Measurements from ENCODE around the gene ZNF70.

The ZNF70 gene

DNA sequence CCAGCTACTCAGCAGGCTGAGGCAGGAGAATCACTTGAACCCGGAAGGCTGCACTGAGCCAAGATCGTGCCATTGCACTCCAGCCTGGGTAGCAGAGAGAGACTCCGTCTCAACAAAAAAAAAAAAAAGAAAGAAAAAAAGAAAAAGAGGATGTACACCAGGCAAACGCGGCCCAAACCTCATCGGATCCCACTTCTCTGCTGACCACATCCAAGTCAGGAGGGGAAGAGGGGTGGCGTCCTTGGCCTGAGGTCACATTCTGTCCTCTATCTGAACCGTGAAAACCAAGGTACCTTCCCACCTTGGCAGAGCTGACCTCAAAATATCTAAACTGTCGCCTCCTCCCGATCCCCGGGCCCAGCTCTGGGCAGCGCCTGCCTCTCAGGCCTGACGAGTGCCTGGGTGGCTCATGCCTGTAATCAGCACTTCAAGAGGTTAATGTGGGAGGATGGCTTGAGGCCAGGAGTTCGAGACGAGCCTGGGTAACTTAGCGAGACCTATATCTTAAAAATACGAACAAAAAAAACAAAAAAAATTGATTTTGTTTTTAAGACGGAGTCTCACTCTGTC, 35.0 kb downstream of the ZNF70 start:
- no peak for DNase-seq

DNA sequence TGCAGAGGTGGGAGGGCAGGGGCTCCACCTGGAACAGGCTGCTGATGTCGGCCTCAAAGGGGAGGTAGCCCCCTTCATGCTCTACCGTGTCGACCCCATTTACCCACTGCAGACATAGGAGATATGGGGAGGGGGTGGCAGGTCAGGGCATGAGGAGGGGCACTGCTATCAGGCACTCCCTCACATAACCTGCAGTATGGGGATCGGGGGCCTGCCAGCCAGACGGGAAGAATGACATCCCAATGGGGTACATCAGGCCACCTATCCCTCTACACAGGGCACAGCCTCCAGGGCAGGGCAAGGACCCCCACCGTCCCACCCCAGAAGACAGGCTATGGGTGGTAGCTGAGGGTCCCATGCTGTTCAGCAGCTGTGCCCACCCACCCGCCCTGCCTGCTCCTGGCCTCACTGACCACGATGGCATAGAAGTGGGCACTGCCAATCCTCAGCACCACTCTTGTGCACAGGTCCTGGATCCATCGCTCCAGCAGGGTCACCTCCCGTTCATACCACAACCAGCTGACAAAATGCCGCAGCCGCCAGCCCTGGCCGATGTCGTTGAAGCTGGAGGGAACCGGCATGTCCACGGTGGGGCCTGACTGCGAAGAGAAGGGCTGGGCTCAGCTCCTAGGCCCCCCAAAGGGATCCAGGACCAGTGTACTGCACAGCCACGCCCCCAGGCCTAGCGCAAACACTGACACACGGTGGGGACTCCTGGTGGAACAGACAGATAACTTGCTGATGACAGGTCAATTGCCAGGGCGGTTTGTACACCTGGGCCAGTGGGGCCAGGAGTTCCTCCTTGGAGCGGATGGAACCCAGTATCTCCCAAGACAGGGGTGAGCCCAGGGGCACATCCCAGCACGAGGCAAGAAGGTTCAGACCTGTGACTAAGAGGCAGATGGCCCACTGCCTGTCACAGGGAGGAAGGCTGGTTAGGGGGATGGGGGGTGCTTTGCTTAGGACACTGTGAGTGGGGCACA, 36.0 kb downstream of the ZNF70 start:
- DNase-seq: no peak

GRCh38 chr22:23713696-23714595, 37.0 kb downstream of the ZNF70 start:
- no peak for DNase-seq

DNA sequence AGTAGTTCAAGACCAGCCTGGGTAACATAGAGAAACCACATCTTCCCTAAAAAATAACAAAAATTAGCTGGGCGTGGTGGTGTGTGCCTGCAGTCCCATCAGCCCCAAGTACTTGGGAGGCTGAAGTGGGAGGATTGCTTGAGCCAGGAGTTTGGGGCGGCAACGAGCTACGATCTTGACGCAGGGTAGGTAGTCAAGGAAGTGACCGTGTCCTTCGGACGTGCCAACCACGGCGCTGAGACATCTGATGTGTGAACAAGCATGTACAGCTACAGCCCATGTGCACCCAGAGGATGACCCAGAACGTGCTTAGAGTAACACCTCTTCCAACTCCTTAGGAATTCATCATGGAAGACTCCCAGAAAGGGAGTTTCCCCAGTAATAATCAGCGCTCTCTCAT, 38.7 kb downstream of the ZNF70 start:
- DNase-seq: no peak

DNA sequence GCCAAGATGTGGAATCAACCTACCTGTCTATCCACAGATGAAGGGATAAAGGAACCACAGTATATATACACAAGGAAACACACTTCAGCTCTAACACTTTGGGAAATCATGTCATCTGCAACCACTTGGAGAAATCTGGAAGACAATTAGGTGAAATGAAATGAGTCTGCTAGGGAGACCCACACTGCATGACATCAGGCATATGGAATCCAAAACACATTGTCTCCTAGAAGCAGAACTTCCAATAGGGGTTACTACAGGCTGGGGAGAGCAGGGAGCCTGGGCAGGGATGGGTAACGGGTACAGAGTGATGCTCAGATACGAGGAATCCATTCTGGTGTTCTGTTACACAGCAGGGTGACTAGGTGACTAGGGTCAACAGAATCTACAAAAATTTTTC, 41.8 kb downstream of the ZNF70 start:
- no peak for DNase-seq

DNA sequence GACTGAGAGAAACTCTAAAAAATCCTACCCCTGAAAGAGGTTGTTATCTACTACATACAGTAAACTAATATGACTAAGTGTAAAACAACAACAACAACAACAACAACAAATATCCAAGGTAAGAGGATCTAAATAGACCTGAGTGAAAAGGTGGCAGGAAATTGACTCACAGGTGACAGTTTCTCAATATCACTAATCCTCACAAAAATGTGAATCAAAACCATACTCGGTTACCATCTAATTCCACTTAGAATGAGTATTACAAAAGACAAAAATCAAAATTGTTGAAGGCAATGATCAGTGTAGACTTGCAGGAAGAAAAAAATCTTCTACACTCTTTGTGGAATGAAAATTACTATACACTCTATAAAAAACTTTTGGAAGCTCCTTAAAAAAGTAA, 42.6 kb downstream of the ZNF70 start:
- no peak for DNase-seq

GRCh38 chr22:23705358-23705757, 45.6 kb downstream of the ZNF70 start:
- DNase-seq: no peak

DNA sequence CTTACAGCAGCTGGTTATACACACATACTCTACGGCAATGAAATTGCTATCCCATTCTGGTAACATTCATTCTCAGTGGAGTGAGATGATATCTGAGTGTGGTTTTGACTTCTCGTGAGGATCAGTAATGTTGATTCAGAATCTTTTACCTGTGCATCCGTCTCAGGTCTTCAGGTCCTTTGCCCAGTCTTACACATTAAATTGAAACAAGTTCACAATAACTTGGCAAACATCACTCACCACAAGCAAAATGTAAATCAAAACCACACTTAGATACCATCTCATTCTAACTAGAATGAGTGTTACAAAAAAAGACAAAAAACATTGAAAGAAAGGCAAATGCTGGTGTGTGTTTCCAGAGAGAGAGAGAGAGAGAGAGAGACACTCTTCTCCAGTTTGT, 46.1 kb downstream of the ZNF70 start:
- no peak for DNase-seq

DNA sequence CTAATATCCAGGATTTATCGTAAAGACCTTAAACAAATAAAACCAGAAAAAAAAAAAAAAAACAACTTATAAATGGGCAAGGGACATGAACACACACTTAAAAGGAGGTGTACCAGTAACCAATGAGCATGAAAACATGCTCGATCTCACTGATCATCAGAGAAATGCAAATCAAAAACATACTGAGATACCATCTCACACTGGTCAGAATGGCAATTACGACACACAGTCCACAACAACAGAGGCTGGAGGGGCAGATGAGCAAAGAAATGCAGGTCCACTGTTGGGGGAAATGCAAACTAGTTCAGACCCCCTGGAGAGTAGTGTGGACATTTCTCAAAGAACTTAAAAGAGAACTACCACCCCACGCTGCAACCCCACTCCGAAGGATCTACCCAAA, 46.9 kb downstream of the ZNF70 start:
- DNase-seq: no peak

DNA sequence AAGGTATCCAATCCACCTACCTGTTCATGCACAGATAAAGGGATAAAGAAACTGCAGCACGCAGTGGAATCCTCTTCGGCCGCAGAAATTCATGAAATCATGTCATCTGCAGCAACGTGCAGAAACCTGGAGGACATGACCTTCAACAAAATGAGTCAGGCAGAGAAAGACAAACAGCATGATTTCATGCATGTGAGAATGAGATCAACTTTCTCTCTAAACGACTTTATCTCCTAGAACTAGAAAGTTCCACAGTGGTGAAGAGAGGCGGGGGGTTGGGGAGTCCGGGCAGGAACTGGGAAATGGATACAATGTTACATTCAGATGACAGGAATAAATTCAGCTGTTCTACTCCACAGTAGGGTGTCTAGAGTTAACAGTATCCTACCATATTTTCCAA, 50.2 kb downstream of the ZNF70 start:
- DNase-seq: no peak

DNA sequence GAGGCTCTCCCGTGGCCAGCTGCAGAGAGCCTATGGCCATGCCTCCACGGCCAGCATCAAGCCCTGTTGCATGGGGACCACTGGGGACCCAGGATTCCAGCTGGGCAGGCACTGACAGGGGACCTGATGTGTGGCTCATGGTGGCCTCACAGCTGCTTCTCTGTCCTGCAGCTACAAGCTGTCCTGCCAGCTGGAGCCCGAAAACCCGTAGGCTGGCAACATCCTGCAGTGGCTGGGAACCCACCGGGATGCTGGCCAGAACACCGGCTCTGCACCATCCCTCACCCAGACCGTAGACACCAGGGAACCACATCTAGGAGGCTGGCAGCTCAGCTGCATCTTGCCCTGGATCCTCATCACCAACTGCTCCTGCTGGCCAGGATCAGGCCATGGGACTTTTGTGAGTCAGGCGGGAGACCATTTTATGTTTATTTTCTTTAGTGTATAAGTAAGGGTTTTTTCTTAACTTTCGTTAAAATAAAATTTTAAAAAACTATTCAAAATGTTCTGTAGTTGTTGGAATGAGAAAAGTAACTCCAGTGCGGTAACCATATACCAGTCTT, 52.2 kb downstream of the ZNF70 start:
- DNase-seq: no peak

GRCh38 chr22:23698094-23698493, 52.8 kb downstream of the ZNF70 start:
- DNase-seq: no peak

- no peak for DNase-seq
Measured at GRCh38 chr22:23697031-23697970, 53.6 kb downstream of the ZNF70 start.

DNA sequence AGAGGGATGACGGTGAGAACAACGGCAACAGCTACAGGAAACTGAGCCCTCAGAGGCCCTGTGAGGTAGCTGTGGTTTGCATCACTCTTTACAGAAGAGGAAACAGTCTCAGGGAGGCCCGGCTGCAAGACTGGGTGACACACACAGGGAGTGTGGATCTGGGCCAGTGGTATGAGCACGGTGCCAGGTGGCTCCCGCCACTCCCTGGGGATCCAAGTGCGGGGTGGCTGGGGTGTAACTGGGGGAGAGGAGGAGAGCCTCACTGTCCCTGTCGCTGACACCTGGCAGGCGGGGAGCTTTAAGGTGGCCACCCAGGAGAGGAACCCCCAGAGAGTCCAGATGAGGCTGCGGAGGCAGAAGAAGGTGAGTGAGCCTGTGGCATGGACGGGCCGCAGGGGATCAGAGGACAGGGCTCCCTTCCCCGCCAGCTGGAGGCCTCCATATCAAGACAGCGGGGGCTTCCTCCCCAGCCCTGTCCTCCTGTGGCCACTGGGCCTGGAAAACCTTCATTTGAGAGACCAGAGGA, 54.5 kb downstream of the ZNF70 start:
- no peak for DNase-seq

DNA sequence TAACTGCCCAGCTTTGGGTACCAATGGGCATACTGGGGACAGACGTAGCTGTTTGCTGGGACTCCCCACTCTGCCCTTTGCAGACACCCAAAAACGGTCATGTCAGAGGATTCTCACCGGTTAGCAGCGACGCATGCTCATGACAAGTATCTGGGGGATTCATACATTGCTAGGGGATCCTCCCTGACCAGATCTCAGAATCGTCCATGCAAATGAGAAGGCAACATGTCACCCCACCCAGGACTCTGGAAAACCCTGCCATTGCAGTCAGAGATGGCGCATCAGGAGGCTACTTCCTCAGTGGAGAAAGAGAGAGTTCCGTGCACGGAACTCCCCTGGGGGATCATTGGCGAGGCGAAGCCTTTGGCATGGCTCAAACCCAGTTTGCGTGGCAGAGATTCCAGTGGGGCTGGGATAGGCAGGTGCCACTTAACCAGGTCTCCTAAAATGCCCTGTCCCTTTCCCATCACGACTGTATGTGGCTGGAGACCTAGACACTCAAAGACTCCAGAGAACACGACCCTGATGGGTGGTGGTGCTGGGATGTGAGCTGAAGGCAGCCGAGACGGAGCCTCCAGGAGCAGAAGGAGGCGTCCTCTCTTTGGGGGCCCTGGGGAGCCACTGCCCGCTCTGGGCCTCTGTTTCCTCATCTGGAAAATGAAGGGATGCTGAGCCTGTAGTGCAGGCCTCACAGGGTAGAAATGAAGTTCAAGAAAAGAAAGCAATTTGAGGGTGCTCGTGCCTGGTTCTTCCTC, 55.2 kb downstream of the ZNF70 start:
- DNase-seq: no peak

DNA sequence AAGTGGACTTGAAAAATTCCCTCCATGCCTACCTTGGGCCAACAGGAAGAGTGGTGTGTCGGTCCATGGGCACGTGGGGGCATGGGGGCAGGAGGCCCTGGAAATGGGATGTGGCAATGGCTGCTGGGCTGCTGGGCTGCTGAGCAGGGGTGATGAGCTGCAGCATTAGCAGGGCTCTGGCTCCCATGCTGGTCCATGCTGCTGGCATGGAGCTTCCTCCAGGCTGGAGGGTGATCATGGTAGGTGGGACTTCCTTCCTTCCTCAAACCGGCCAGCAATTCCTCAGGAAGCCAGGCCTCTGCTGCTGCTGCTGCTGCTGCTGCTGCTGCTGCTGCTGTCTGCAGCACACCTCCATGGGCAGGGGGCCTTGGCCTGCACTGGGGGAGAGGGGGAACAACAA, 55.8 kb downstream of the ZNF70 start:
- no peak for DNase-seq

- no peak for DNase-seq
Measured at GRCh38 chr22:23693979-23694680, 56.8 kb downstream of the ZNF70 start.

DNA sequence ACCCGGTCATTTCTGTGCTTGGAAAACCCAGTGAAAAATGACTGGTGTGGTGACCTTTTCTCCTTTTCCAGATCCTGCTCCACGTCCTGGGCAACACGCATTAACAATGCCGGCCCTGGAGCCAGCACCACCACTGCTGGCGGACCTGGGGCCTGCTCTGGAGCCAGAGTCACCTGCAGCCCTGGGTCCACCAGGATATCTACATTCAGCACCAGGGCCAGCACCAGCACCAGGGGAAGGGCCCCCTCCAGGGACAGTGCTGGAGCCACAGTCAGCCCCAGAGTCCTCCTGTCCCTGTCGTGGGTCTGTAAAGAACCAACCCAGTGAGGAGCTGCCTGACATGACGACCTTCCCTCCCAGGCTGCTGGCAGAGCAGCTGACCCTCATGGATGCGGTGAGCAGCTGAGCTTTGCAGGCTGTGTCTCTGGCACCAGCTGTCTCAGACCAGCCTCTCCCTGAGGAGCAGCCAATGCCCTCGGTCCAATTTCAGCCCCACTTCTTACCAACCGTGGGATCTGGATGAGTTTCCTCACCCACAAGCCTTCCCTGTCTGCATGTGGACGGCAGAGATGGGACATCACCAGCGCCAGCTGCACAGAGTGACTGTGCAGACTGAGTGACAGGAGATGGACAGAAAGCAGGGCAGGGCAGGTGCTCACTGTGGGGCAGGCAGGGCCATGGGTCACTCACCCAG, 58.2 kb downstream of the ZNF70 start:
- no peak for DNase-seq

GRCh38 chr22:23691748-23692423, 59.0 kb downstream of the ZNF70 start:
- DNase-seq: no peak
